ENCODE data around the gene TDRD1. TPM values are rescaled to one million over a fixed set of nuclear protein-coding genes. Genes with fewer than 3 reads are reported as not detected.

TDRD1 gene
- total and polyA plus RNA-seq, 4 donors, result 0.01 to 0.17 (median 0.07) TPM

DNA sequence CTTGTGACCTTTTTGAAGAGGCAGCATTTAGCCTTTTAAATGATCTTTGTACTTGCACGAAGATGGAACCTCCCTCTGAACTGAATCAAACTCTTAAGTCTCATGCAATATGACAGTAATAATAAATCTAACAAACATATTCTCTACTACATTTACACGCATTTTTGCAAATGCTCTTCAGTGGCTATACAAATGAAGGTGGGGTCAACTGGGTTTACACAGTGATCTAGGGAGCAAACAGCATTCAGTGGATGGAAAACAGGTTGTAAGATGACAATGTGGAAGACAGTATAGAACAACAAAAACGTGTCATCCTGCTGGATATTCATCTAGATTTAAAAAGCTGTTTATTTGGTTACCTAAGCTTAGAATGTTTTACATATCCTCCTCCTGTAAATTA lies 12.7 kb upstream of the TDRD1 start:
- no peak overlapping the region for H3K27ac ChIP-seq (ENCODE audit: low read depth in 1 of 2, low read length in 2 of 2)
- TF ChIP-seq, protein P1, sequence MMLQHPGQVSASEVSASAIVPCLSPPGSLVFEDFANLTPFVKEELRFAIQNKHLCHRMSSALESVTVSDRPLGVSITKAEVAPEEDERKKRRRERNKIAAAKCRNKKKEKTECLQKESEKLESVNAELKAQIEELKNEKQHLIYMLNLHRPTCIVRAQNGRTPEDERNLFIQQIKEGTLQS (IDR thresholded peaks at IDR 0.05), result no peak
- TF ChIP-seq SP1 (IDR thresholded peaks at IDR 0.05), result no peak
- TF ChIP-seq, protein P2, sequence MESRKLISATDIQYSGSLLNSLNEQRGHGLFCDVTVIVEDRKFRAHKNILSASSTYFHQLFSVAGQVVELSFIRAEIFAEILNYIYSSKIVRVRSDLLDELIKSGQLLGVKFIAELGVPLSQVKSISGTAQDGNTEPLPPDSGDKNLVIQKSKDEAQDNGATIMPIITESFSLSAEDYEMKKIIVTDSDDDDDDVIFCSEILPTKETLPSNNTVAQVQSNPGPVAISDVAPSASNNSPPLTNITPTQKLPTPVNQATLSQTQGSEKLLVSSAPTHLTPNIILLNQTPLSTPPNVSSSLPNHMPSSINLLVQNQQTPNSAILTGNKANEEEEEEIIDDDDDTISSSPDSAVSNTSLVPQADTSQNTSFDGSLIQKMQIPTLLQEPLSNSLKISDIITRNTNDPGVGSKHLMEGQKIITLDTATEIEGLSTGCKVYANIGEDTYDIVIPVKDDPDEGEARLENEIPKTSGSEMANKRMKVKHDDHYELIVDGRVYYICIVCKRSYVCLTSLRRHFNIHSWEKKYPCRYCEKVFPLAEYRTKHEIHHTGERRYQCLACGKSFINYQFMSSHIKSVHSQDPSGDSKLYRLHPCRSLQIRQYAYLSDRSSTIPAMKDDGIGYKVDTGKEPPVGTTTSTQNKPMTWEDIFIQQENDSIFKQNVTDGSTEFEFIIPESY (IDR thresholded peaks at IDR 0.05), result no peak
- TF ChIP-seq RAD21 (IDR thresholded peaks at IDR 0.05), result no peak
- TF ChIP-seq NR2F2 (IDR thresholded peaks at IDR 0.05), result no peak
- TF ChIP-seq JUND (IDR thresholded peaks at IDR 0.05), result no peak
- no peak for TF ChIP-seq FOXA2 (IDR thresholded peaks at IDR 0.05)
- TF ChIP-seq, protein P3, sequence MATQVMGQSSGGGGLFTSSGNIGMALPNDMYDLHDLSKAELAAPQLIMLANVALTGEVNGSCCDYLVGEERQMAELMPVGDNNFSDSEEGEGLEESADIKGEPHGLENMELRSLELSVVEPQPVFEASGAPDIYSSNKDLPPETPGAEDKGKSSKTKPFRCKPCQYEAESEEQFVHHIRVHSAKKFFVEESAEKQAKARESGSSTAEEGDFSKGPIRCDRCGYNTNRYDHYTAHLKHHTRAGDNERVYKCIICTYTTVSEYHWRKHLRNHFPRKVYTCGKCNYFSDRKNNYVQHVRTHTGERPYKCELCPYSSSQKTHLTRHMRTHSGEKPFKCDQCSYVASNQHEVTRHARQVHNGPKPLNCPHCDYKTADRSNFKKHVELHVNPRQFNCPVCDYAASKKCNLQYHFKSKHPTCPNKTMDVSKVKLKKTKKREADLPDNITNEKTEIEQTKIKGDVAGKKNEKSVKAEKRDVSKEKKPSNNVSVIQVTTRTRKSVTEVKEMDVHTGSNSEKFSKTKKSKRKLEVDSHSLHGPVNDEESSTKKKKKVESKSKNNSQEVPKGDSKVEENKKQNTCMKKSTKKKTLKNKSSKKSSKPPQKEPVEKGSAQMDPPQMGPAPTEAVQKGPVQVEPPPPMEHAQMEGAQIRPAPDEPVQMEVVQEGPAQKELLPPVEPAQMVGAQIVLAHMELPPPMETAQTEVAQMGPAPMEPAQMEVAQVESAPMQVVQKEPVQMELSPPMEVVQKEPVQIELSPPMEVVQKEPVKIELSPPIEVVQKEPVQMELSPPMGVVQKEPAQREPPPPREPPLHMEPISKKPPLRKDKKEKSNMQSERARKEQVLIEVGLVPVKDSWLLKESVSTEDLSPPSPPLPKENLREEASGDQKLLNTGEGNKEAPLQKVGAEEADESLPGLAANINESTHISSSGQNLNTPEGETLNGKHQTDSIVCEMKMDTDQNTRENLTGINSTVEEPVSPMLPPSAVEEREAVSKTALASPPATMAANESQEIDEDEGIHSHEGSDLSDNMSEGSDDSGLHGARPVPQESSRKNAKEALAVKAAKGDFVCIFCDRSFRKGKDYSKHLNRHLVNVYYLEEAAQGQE (IDR thresholded peaks at IDR 0.05), result no peak
- TF ChIP-seq, protein P4, sequence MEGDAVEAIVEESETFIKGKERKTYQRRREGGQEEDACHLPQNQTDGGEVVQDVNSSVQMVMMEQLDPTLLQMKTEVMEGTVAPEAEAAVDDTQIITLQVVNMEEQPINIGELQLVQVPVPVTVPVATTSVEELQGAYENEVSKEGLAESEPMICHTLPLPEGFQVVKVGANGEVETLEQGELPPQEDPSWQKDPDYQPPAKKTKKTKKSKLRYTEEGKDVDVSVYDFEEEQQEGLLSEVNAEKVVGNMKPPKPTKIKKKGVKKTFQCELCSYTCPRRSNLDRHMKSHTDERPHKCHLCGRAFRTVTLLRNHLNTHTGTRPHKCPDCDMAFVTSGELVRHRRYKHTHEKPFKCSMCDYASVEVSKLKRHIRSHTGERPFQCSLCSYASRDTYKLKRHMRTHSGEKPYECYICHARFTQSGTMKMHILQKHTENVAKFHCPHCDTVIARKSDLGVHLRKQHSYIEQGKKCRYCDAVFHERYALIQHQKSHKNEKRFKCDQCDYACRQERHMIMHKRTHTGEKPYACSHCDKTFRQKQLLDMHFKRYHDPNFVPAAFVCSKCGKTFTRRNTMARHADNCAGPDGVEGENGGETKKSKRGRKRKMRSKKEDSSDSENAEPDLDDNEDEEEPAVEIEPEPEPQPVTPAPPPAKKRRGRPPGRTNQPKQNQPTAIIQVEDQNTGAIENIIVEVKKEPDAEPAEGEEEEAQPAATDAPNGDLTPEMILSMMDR (IDR thresholded peaks at IDR 0.05; ENCODE audit: low read depth, low read length, missing input control), result no peak
- TF ChIP-seq YY1 (IDR thresholded peaks at IDR 0.05), result no peak
- no peak for TF ChIP-seq RXRA (IDR thresholded peaks at IDR 0.05)
- no peak for TF ChIP-seq FOXA1 (IDR thresholded peaks at IDR 0.05)
- TF ChIP-seq, protein P5, sequence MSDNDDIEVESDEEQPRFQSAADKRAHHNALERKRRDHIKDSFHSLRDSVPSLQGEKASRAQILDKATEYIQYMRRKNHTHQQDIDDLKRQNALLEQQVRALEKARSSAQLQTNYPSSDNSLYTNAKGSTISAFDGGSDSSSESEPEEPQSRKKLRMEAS (IDR thresholded peaks at IDR 0.05), result no peak
- no peak for TF ChIP-seq HNF4G (IDR thresholded peaks at IDR 0.05)
- no peak for TF ChIP-seq EGR1 (IDR thresholded peaks at IDR 0.05; ENCODE audit: low read depth in 2 of 2)
- H3K4me3 ChIP-seq (ENCODE audit: low read depth in 1 of 3, low read length in 3 of 3), result no peak overlapping the region
- no peak overlapping the region for H3K9ac ChIP-seq (ENCODE audit: low read depth in 1 of 2, low read length in 2 of 2)
- DNase-seq (ENCODE audit: low spot score), result no peak
- H3K27me3 ChIP-seq (ENCODE audit: control insufficient read depth in 4 of 4, insufficient read depth in 4 of 4, low read length in 3 of 4), result no peaks in the 10 kb centered on the region
- WGBS, result 71% methylated on average over 3 of the region's 3 CpGs
- peaks cover 2 to 6% (median 3%) of the 10 kb centered on the region in 4 donors for H3K9me3 ChIP-seq (ENCODE audit: control insufficient read depth in 4 of 4, low read length in 3 of 4)
- no peaks in the 10 kb centered on the region for H3K4me1 ChIP-seq (ENCODE audit: control insufficient read depth in 4 of 4, insufficient read depth in 4 of 4, low read length in 3 of 4)
- peaks cover 0 to 5% (median 2%) of the 10 kb centered on the region in 4 donors for H3K36me3 ChIP-seq (ENCODE audit: control insufficient read depth in 4 of 4, insufficient read depth in 3 of 4, low read depth in 1 of 4, low read length in 3 of 4)

DNA sequence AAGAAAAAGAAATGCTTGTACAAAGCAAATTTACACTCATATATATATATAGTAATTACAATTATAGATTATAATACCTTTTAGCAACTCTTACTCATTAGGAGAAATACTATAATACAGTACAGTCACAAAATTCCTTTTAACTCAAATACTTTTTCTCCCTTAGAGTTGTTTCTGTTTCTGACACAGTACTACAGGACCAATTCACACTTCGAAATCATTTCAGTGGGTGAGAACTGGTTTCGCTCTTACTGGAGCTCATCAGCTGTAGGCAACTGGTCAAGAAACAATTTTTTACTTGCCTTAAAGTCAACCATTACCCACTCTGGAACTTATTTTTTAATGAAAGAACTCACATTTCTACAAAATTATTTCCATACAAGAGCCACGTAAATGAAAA lies 11.2 kb upstream of the TDRD1 start:
- DNase-seq (ENCODE audit: low spot score), result no peak
- 91% methylated on average over 3 of the region's 3 CpGs for WGBS
- Histone ChIP-seq H3K4me1 (ENCODE audit: control insufficient read depth in 4 of 4, insufficient read depth in 4 of 4, low read length in 3 of 4) (peaks cover 0 to 9% (median 8%) of the 10 kb centered on the region in 4 donors), H3K36me3 (ENCODE audit: control insufficient read depth in 4 of 4, insufficient read depth in 3 of 4, low read depth in 1 of 4, low read length in 3 of 4) (no peaks in the 10 kb centered on the region), H3K27ac (ENCODE audit: low read depth in 1 of 2, low read length in 2 of 2) (no peak overlapping the region), H3K9me3 (ENCODE audit: control insufficient read depth in 4 of 4, low read length in 3 of 4) (peaks cover 2 to 6% (median 3%) of the 10 kb centered on the region in 4 donors), H3K27me3 (ENCODE audit: control insufficient read depth in 4 of 4, insufficient read depth in 4 of 4, low read length in 3 of 4) (no peaks in the 10 kb centered on the region), H3K4me3 (ENCODE audit: low read depth in 1 of 3, low read length in 3 of 3) (no peak overlapping the region), H3K9ac (ENCODE audit: low read depth in 1 of 2, low read length in 2 of 2) (no peak overlapping the region)
- TF ChIP-seq SP1 (IDR thresholded peaks at IDR 0.05) (no peak), NR2F2 (IDR thresholded peaks at IDR 0.05) (no peak), RAD21 (IDR thresholded peaks at IDR 0.05) (no peak), FOXA2 (IDR thresholded peaks at IDR 0.05) (no peak), EGR1 (IDR thresholded peaks at IDR 0.05; ENCODE audit: low read depth in 2 of 2) (no peak), HNF4A (conservative IDR thresholded peaks at IDR 0.05) (no peak), GABPA (IDR thresholded peaks at IDR 0.05 in 1 of 2, conservative IDR thresholded peaks at IDR 0.05 in 1 of 2) (no peak), YY1 (IDR thresholded peaks at IDR 0.05) (no peak)
- TF ChIP-seq, protein P4 (IDR thresholded peaks at IDR 0.05; ENCODE audit: low read depth, low read length, missing input control), result no peak
